Naive B cell (primary cell): ENCODE results near the gene HMX1. TPM values are rescaled to one million over a fixed set of nuclear protein-coding genes. Genes with fewer than 3 reads are reported as not detected.
A peak's percentile ranks its signal among the peaks of the same experiment; 100 is the strongest.

Source experiments
- ATAC-seq, 2 donors: fragments of 150-1000 bp; cut with Tn5 transposase; 2 replicates each; pipeline ENCODE4 v1.10.0; 2021; ENCODE audit warnings: low read depth in 2 of 2, mild to moderate bottlenecking in 2 of 2, moderate library complexity in 2 of 2
- DNase-seq: peaks from one replicate; pipeline ENCODE4 v3.0.0; 2022
- H3K27ac Mint-ChIP-seq, 6 donors: one replicate each; pipeline ENCODE4 v1.8.0; 2020 to 2022; ENCODE audit warnings: mild to moderate bottlenecking in 6 of 6, mixed read lengths in 6 of 6, moderate library complexity in 5 of 6, inconsistent platforms in 2 of 6
- H3K27me3 Mint-ChIP-seq, 3 donors: one replicate each; pipeline ENCODE4 v1.8.0; 2021 to 2022; ENCODE audit warnings: mixed read lengths in 3 of 3, mild to moderate bottlenecking in 1 of 3
- H3K36me3 Mint-ChIP-seq, 2 donors: one replicate each; pipeline ENCODE4 v1.8.0; 2020 to 2022; ENCODE audit warnings: mixed read lengths in 2 of 2, inconsistent platforms in 1 of 2, mild to moderate bottlenecking in 1 of 2
- H3K4me1 Mint-ChIP-seq, 3 donors: one replicate each; pipeline ENCODE4 v1.8.0; 2020 to 2022; ENCODE audit warnings: mixed read lengths in 3 of 3, inconsistent platforms in 1 of 3, mild to moderate bottlenecking in 1 of 3, moderate library complexity in 1 of 3
- H3K4me3 Mint-ChIP-seq, 8 donors: one replicate each; pipeline ENCODE4 v1.8.0; 2020 to 2022; ENCODE audit warnings: mild to moderate bottlenecking in 8 of 8, mixed read lengths in 8 of 8, moderate library complexity in 8 of 8, inconsistent platforms in 2 of 8
- H3K9me3 Mint-ChIP-seq, 7 donors: one replicate each; pipeline ENCODE4 v1.8.0; 2020 to 2022; ENCODE audit warnings: mixed read lengths in 7 of 7, mild to moderate bottlenecking in 5 of 7, inconsistent platforms in 2 of 7, moderate library complexity in 1 of 7
- polyA plus RNA-seq, 6 donors: library from polyadenylated mRNA; unstranded; fragments of 300-500 nt; fragmentation: Illumina TruSeq; gene quantifications; one replicate each; pipeline ENCODE4 v1.2.3, GENCODE V29; 2021; ENCODE audit warnings: low read depth in 6 of 6

Gene HMX1
- polyA plus RNA-seq, 6 donors from 2014 or later = not detected

GRCh38 chr4:8905773-8906667 is 34.4 kb upstream of the HMX1 start:
- H3K4me3 Mint-ChIP-seq = no peak overlapping the region
- ATAC-seq (no peak), DNase-seq (no peak)
- H3K4me1 Mint-ChIP-seq = no peaks in the 10 kb centered on the region
- peaks cover 0 to 5% (median 3%) of the 10 kb centered on the region in 3 donors for H3K27me3 Mint-ChIP-seq
- H3K27ac Mint-ChIP-seq = no peak overlapping the region
- peaks cover 5 to 17% (median 8%) of the 10 kb centered on the region in 7 donors for H3K9me3 Mint-ChIP-seq
- no peaks in the 10 kb centered on the region for H3K36me3 Mint-ChIP-seq

- DNase-seq (no peak), ATAC-seq (no peak)
- Mint-ChIP-seq H3K36me3 (no peaks in the 10 kb centered on the region), H3K4me1 (no peaks in the 10 kb centered on the region), H3K27me3 (peaks cover 0 to 5% (median 3%) of the 10 kb centered on the region in 3 donors), H3K9me3 (peaks cover 5 to 20% (median 8%) of the 10 kb centered on the region in 7 donors), H3K27ac (no peak overlapping the region), H3K4me3 (peak overlapping the region in 1 of 8 donors; percentile 35)
Measured at GRCh38 chr4:8905226-8905772, 33.7 kb upstream of the HMX1 start.

- no peak for ATAC-seq
- Mint-ChIP-seq H3K4me3 (no peak overlapping the region), H3K36me3 (no peaks in the 10 kb centered on the region), H3K9me3 (peaks cover 5 to 20% (median 11%) of the 10 kb centered on the region in 7 donors), H3K4me1 (no peaks in the 10 kb centered on the region), H3K27me3 (peaks cover 0 to 5% (median 3%) of the 10 kb centered on the region in 3 donors), H3K27ac (no peak overlapping the region)
- no peak for DNase-seq
Measured at GRCh38 chr4:8904666-8905065, 33.0 kb upstream of the HMX1 start.

GRCh38 chr4:8904041-8904501 is 32.4 kb upstream of the HMX1 start:
- Mint-ChIP-seq H3K4me3 (no peak overlapping the region), H3K9me3 (peaks cover 5 to 20% (median 11%) of the 10 kb centered on the region in 7 donors), H3K36me3 (no peaks in the 10 kb centered on the region), H3K27me3 (peaks cover 0 to 5% (median 0%) of the 10 kb centered on the region in 3 donors), H3K4me1 (no peaks in the 10 kb centered on the region), H3K27ac (no peak overlapping the region)
- ATAC-seq (no peak), DNase-seq (no peak)

- Mint-ChIP-seq H3K27me3 (peaks cover 0 to 21% (median 14%) of the 10 kb centered on the region in 3 donors), H3K4me3 (no peak overlapping the region), H3K36me3 (no peaks in the 10 kb centered on the region), H3K9me3 (peaks cover 5 to 20% (median 14%) of the 10 kb centered on the region in 7 donors), H3K4me1 (no peaks in the 10 kb centered on the region), H3K27ac (no peak overlapping the region)
- DNase-seq (no peak), ATAC-seq (no peak)
Measured at GRCh38 chr4:8901335-8901734, 29.7 kb upstream of the HMX1 start.

- Mint-ChIP-seq H3K27ac (no peak overlapping the region), H3K36me3 (no peaks in the 10 kb centered on the region), H3K4me3 (no peak overlapping the region), H3K27me3 (peaks cover 0 to 21% (median 14%) of the 10 kb centered on the region in 3 donors), H3K9me3 (peaks cover 5 to 20% (median 14%) of the 10 kb centered on the region in 7 donors), H3K4me1 (no peaks in the 10 kb centered on the region)
- no peak for ATAC-seq
- DNase-seq = no peak
Measured at GRCh38 chr4:8900588-8900987, 28.9 kb upstream of the HMX1 start.

GRCh38 chr4:8898419-8898818 is 26.8 kb upstream of the HMX1 start:
- H3K9me3 Mint-ChIP-seq = peaks cover 5 to 20% (median 12%) of the 10 kb centered on the region in 7 donors
- H3K27me3 Mint-ChIP-seq = peaks cover 0 to 31% (median 25%) of the 10 kb centered on the region in 3 donors
- ATAC-seq (no peak), DNase-seq (no peak)
- no peaks in the 10 kb centered on the region for H3K4me1 Mint-ChIP-seq
- no peak overlapping the region for H3K4me3 Mint-ChIP-seq
- H3K27ac Mint-ChIP-seq = no peak overlapping the region
- H3K36me3 Mint-ChIP-seq = no peaks in the 10 kb centered on the region

- H3K4me3 Mint-ChIP-seq = no peak overlapping the region
- no peaks in the 10 kb centered on the region for H3K4me1 Mint-ChIP-seq
- no peak for ATAC-seq
- H3K27me3 Mint-ChIP-seq = peaks cover 0 to 35% (median 25%) of the 10 kb centered on the region in 3 donors
- H3K36me3 Mint-ChIP-seq = no peaks in the 10 kb centered on the region
- H3K9me3 Mint-ChIP-seq = peaks cover 4 to 16% (median 12%) of the 10 kb centered on the region in 7 donors
- no peak for DNase-seq
- H3K27ac Mint-ChIP-seq = no peak overlapping the region
Measured at GRCh38 chr4:8897251-8898167, 25.9 kb upstream of the HMX1 start.

GRCh38 chr4:8896506-8896905 is 24.9 kb upstream of the HMX1 start:
- Mint-ChIP-seq H3K27me3 (peaks cover 0 to 42% (median 27%) of the 10 kb centered on the region in 3 donors), H3K4me3 (no peak overlapping the region), H3K4me1 (no peaks in the 10 kb centered on the region), H3K27ac (no peak overlapping the region), H3K36me3 (no peaks in the 10 kb centered on the region), H3K9me3 (peaks cover 3 to 13% (median 6%) of the 10 kb centered on the region in 7 donors)
- DNase-seq (no peak), ATAC-seq (no peak)

- peaks cover 0 to 9% (median 3%) of the 10 kb centered on the region in 7 donors for H3K9me3 Mint-ChIP-seq
- ATAC-seq = no peak
- no peak overlapping the region for H3K27ac Mint-ChIP-seq
Measured at GRCh38 chr4:8896071-8896470, 24.4 kb upstream of the HMX1 start.

GRCh38 chr4:8895295-8895694 is 23.7 kb upstream of the HMX1 start:
- DNase-seq = no peak
- no peak for ATAC-seq
- no peaks in the 10 kb centered on the region for H3K4me1 Mint-ChIP-seq
- peaks cover 0 to 9% (median 0%) of the 10 kb centered on the region in 7 donors for H3K9me3 Mint-ChIP-seq
- H3K4me3 Mint-ChIP-seq = no peak overlapping the region
- H3K27me3 Mint-ChIP-seq = peaks cover 4 to 52% (median 39%) of the 10 kb centered on the region in 3 donors
- H3K27ac Mint-ChIP-seq = no peak overlapping the region
- no peaks in the 10 kb centered on the region for H3K36me3 Mint-ChIP-seq

More at GRCh38 chr4:8896071-8896470, 24.4 kb upstream of the HMX1 start:
- DNase-seq = no peak
- Mint-ChIP-seq H3K4me3 (no peak overlapping the region), H3K36me3 (no peaks in the 10 kb centered on the region), H3K27me3 (peaks cover 4 to 46% (median 32%) of the 10 kb centered on the region in 3 donors), H3K4me1 (no peaks in the 10 kb centered on the region)

GRCh38 chr4:8894424-8894816 is 22.8 kb upstream of the HMX1 start:
- no peak overlapping the region for H3K4me3 Mint-ChIP-seq
- H3K27me3 Mint-ChIP-seq = peaks cover 4 to 61% (median 41%) of the 10 kb centered on the region in 3 donors
- DNase-seq (no peak), ATAC-seq (no peak)
- H3K9me3 Mint-ChIP-seq = peaks cover 0 to 4% (median 0%) of the 10 kb centered on the region in 7 donors
- no peaks in the 10 kb centered on the region for H3K36me3 Mint-ChIP-seq
- no peak overlapping the region for H3K27ac Mint-ChIP-seq
- H3K4me1 Mint-ChIP-seq = no peaks in the 10 kb centered on the region
